HL-60 (cell line): ENCODE results near the gene OR8B3.

Experiments used
- CTCF ChIP-seq: IDR thresholded peaks from one replicate; pipeline ENCODE4 v1.5.1; 2011; ENCODE audit warnings: low read length, control low read depth, inconsistent platforms; ENCODE audit not compliant: insufficient read depth
- POLR2AphosphoS5 ChIP-seq: IDR thresholded peaks from 2 replicates; pipeline ENCODE4 v1.6.1; 2012; ENCODE audit warnings: low read depth

GRCh38 chr11:124441081-124441480 lies 42.3 kb upstream of the OR8B3 start:
- TF ChIP-seq CTCF (no peak), POLR2AphosphoS5 (no peak)
